Natural killer cell treated with Interleukin-12 subunit alpha and Interleukin-12 subunit beta and Interleukin-15 and Interleukin-18, amount 100 ng/mL, for 72 hours (primary cell): Measurements from ENCODE around the gene CNNM2. TPM values are rescaled to one million over a fixed set of nuclear protein-coding genes. Genes with fewer than 3 reads are reported as not detected.
A peak's percentile ranks its signal among the peaks of the same experiment; 100 is the strongest.
"Not testable (repeated sequence)": the region's sequence is repeated elsewhere in the genome, so short reads cannot be mapped to it uniquely, and the experiment has no call there.

Experiments used
- ATAC-seq, 2 donors: fragments of 150-1000 bp; cut with Tn5 transposase in 1 of 2; sonication (Bioruptor Pico), chemical (Tn5 transposase) in 1 of 2; 2 replicates each; pipeline ENCODE4 v1.10.0; 2021
- DNase-seq: peaks from one replicate; pipeline ENCODE4 v3.0.0; 2022; ENCODE audit warnings: low spot score
- H3K27ac Mint-ChIP-seq, 2 donors: 1 replicate in 1 of 2; 2 replicates in 1 of 2; pipeline ENCODE4 v1.8.0; 2022; ENCODE audit warnings: mixed read lengths in 2 of 2, mild to moderate bottlenecking in 1 of 2, moderate library complexity in 1 of 2
- H3K27me3 Mint-ChIP-seq, 2 donors: 1 replicate in 1 of 2; 2 replicates in 1 of 2; pipeline ENCODE4 v1.8.0; 2022; ENCODE audit warnings: mixed read lengths in 2 of 2
- H3K36me3 Mint-ChIP-seq: one replicate; pipeline ENCODE4 v1.8.0; 2022; ENCODE audit warnings: mixed read lengths
- H3K4me1 Mint-ChIP-seq, 2 donors: 1 replicate in 1 of 2; 2 replicates in 1 of 2; pipeline ENCODE4 v1.8.0; 2022; ENCODE audit warnings: low read depth in 2 of 2, mixed read lengths in 2 of 2, mild to moderate bottlenecking in 1 of 2
- H3K4me3 Mint-ChIP-seq: one replicate; pipeline ENCODE4 v1.8.0; 2022; ENCODE audit warnings: mixed read lengths
- H3K9me3 Mint-ChIP-seq: 2 replicates; pipeline ENCODE4 v1.8.0; 2022; ENCODE audit warnings: mixed read lengths
- total RNA-seq, 2 donors: library from RNA; stranded (reverse); gene quantifications; one replicate each; pipeline ENCODE4 v1.2.3, GENCODE V29; 2022

CNNM2 gene
- total RNA-seq, 2 donors from 2014 or later: 6.2 to 11.2 TPM

DNA sequence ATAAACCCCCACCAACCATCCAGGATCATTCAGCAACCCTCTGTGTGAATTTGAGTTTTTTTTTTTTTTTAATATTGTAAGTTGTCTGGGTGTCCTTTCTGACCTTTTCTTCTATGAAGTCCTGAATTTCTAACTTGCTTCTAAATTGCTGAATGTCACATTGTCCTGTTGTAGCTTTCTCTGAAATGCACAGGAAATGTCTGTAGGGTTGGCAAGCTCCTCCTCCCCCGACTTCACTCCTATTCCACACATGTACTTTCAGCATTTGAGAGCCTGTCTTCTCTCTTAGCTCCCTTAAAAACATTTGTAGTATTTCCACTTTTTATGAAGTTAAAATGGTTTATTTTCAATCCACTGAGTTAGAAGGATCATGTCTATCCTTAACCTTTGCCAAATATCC is 3.3 kb upstream of the CNNM2 start:
- Mint-ChIP-seq H3K4me3 (no peak overlapping the region), H3K27me3 (peaks cover 10 to 14% of the 10 kb centered on the region in 2 donors), H3K27ac (no peak overlapping the region), H3K36me3 (no peaks in the 10 kb centered on the region), H3K4me1 (peaks cover 9% of the 10 kb centered on the region in 2 donors), H3K9me3 (no peaks in the 10 kb centered on the region)
- DNase-seq (no peak), ATAC-seq (no peak)

DNA sequence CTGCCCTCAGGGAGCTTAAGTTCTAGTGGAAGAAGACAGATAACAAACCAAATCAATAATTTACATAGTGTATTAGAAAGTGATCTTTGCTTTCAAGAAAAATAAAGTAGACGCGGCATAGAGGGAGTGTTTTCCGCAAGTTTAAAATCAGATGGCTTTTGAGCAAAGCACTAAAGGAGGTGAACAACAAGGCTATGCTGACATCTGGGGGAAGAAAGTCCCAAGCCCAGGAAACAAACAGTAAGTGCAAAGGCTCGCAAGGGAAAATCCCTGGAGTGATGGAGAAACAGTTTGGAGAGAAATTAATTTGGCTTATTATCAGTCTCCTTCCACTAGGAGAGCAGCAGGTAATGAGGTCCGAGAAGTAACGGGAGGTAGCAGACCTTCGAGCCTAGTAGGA is 1.9 kb upstream of the CNNM2 start:
- peaks cover 22 to 23% of the 10 kb centered on the region in 2 donors for H3K4me1 Mint-ChIP-seq
- H3K9me3 Mint-ChIP-seq: no peaks in the 10 kb centered on the region
- H3K4me3 Mint-ChIP-seq: peak overlapping the region; percentile 72
- no peak for DNase-seq
- peak overlapping the region in 1 of 2 donors; percentile 42 for H3K27ac Mint-ChIP-seq
- ATAC-seq: no peak
- no peaks in the 10 kb centered on the region for H3K36me3 Mint-ChIP-seq
- peaks cover 10 to 14% of the 10 kb centered on the region in 2 donors for H3K27me3 Mint-ChIP-seq

DNA sequence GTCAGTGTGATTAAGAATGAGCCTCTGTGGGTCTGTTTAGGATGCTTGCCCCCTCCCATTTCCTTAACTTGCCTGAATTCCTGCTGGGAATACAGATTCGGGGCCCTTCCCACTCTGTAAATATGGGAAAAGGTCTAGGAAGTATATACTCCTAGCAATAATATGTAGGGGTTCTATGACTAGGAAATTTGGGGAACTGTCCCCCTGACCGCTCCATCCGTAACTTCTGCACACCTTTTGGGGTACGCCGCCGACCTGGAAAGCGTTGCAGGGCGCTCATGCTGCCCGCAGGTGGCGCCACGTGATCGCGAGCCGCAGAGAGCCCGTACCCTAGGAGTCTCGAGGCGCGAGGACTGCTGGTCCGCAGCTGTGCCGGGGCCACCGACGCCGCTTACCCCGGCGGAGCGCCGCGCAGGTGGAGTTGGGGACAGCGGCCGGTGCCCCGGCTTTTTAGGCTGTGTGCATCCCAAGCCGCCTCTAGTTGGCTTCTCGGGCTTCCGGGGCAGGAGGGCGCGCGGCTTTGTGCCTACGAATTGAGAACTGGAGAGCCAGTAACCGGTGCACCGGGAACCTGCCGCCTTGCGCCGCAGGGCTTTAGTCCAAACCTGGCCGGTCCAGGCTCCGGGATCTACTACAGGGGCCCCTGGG is 656 bp upstream of the CNNM2 start:
- peak; percentile 65 to 66 for ATAC-seq
- no peaks in the 10 kb centered on the region for H3K9me3 Mint-ChIP-seq
- peak overlapping the region; percentile 88 to 93 for H3K27ac Mint-ChIP-seq
- H3K27me3 Mint-ChIP-seq: peaks cover 10 to 14% of the 10 kb centered on the region in 2 donors
- no peaks in the 10 kb centered on the region for H3K36me3 Mint-ChIP-seq
- peak overlapping the region; percentile 92 for H3K4me3 Mint-ChIP-seq
- peak; percentile 74 for DNase-seq
- peaks cover 24 to 34% of the 10 kb centered on the region in 2 donors for H3K4me1 Mint-ChIP-seq

DNA sequence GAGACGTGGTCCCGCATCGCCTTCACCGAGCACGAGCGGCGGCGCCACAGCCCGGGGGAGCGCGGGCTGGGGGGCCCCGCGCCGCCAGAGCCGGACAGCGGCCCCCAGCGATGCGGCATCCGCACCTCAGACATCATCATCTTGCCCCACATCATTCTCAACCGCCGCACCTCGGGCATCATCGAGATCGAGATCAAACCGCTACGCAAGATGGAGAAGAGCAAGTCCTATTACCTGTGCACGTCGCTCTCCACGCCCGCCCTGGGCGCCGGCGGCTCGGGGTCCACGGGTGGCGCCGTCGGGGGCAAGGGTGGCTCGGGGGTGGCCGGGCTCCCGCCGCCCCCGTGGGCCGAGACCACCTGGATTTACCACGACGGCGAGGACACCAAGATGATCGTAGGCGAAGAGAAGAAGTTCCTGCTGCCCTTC is 737 bp downstream of the CNNM2 start:
- Mint-ChIP-seq H3K4me3 (peak overlapping the region; percentile 92), H3K27ac (peak overlapping the region; percentile 88 to 93), H3K9me3 (no peaks in the 10 kb centered on the region), H3K4me1 (peaks cover 28 to 45% of the 10 kb centered on the region in 2 donors), H3K36me3 (no peaks in the 10 kb centered on the region), H3K27me3 (peaks cover 10 to 11% of the 10 kb centered on the region in 2 donors)
- ATAC-seq (peak in 1 of 2 donors; percentile 1), DNase-seq (no peak)

DNA sequence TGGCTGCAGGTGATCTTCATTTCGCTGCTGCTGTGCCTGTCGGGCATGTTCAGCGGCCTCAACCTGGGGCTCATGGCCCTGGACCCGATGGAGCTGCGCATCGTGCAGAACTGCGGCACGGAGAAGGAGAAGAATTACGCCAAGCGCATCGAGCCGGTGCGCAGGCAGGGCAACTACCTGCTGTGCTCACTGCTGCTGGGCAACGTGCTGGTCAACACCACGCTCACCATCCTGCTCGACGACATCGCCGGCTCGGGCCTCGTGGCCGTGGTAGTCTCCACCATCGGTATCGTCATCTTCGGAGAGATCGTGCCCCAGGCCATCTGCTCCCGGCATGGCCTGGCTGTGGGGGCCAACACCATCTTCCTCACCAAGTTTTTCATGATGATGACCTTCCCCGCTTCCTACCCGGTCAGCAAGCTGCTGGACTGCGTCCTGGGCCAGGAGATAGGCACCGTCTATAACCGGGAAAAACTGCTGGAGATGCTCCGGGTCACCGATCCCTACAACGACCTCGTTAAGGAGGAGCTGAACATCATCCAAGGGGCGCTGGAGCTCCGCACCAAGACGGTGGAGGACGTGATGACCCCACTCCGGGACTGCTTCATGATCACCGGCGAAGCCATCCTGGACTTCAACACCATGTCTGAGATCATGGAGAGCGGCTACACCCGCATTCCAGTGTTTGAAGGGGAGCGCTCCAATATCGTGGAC is 1.3 kb downstream of the CNNM2 start:
- no peaks in the 10 kb centered on the region for H3K9me3 Mint-ChIP-seq
- DNase-seq: no peak
- peaks cover 7 to 10% of the 10 kb centered on the region in 2 donors for H3K27me3 Mint-ChIP-seq
- H3K36me3 Mint-ChIP-seq: no peaks in the 10 kb centered on the region
- H3K27ac Mint-ChIP-seq: peak overlapping the region in 1 of 2 donors; percentile 27
- peaks cover 28 to 47% of the 10 kb centered on the region in 2 donors for H3K4me1 Mint-ChIP-seq
- ATAC-seq: no peak
- peak overlapping the region; percentile 92 for H3K4me3 Mint-ChIP-seq

DNA sequence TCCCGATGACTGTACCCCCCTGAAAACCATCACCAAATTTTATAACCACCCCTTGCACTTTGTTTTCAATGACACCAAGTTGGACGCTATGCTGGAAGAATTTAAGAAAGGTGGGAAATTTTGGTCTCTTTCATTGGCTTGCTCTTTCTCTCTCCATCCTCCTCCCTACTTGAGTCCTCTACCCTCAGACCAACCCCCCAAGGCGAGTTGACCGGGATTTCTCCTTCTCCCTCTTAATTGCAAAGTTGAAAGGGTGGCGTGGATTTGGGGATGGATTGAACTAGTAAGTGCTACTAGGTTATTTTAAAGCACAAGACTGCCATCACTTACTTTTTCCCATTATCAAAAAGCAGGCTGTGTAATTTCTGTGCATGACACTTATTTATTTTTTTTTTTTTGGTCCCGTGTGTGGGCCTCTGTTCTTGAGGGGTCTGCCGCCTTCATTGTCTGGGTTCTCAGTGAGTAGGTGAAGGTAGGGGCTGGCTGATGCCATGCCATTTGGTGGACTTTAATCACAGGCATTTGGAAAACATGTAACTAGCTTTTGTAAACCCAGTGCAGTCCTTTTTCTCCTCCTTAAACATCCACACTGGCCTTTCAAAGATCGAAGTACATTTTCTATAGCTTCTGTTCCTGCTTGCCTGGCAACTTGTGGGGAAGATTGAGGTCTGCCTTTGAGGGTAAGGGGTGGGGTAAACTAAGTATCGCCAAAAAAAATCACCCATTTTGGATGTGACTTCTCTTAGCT is 2.1 kb downstream of the CNNM2 start:
- H3K4me1 Mint-ChIP-seq: peaks cover 24 to 47% of the 10 kb centered on the region in 2 donors
- peak overlapping the region in 1 of 2 donors; percentile 27 for H3K27ac Mint-ChIP-seq

DNA sequence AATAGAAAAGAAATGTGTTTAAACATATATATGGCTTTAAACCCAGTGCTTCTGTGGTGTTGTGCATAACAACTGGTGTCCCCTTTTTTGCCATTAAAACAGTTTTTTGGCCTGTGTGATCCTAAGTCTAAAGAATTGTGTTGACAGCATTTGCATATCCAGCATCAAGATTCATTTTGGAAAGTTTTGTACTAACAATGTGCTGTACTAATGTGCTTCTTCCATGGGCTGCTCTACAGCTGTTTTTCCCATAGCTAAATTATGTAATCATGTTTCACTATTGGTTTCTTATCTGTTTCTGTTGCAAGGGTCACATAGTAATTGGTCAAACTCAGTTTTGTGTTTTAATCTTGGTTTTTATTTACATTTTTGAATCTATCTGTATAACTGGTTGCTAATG is 5.5 kb downstream of the CNNM2 start:
- Mint-ChIP-seq H3K9me3 (no peaks in the 10 kb centered on the region), H3K4me3 (no peak overlapping the region), H3K36me3 (no peaks in the 10 kb centered on the region), H3K4me1 (peaks cover 26 to 45% of the 10 kb centered on the region in 2 donors), H3K27ac (no peak overlapping the region), H3K27me3 (no peaks in the 10 kb centered on the region)
- ATAC-seq: no peak
- no peak for DNase-seq

More for the DNA sequence above, 2.1 kb downstream of the CNNM2 start:
- no peaks in the 10 kb centered on the region for H3K36me3 Mint-ChIP-seq
- ATAC-seq (no peak), DNase-seq (no peak)
- H3K4me3 Mint-ChIP-seq: peak overlapping the region; percentile 92
- H3K9me3 Mint-ChIP-seq: no peaks in the 10 kb centered on the region
- peaks cover 6 to 7% of the 10 kb centered on the region in 2 donors for H3K27me3 Mint-ChIP-seq

DNA sequence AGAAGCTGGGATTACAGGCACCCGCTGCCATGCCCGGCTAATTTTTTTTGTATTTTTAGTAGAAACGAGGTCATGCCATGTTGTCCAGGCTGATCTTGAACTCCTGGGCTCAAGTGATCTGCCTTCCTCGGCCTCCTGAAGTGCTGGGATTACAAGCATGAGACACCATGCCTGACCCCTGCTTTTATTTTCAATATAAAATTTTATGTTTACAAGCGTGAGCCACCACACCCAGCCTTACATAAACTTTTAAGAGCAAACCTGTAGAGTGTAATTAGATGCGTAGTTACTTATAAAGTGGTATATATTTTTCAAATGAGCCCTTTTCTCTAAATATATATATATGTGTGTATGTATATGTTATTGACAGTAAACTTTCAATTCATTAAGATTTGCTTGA is 8.7 kb downstream of the CNNM2 start:
- DNase-seq (no peak), ATAC-seq (no peak)
- Mint-ChIP-seq H3K27ac (peak overlapping the region in 1 of 2 donors; percentile 11), H3K27me3 (no peaks in the 10 kb centered on the region), H3K4me3 (no peak overlapping the region), H3K4me1 (peaks cover 11 to 22% of the 10 kb centered on the region in 2 donors), H3K9me3 (no peaks in the 10 kb centered on the region), H3K36me3 (no peaks in the 10 kb centered on the region)

DNA sequence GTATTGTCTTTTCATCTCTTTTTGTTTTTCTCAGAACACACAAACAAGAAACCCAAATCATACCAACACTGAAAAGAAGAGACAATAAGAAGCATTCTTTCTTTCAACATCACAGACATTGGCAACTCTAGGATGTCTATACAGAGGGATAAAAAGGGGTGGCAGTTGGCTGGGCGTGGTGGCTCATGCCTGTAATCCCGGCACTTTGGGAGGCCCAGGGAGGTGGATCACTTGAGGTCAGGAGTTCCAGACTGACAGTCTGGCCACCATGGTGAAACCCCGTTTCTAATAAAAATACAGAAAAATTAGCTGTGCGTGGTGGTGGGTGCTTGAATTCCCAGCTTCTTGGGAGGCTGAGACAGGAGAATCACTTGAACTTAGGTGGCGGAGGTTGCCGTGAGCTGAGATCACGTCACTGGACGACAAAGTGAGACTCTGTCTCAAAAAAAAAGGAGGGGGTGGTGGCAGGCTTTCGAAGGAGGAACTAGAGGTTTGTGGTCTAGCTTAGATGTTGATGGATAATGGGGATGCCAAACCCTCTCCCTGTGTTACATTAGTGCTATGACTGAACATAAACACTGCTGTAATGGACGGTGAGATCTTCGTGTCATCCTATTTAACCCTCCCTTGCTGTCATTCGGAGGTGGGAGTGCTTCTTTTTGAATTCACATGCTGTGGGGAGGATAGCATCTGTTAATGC is 9.4 kb downstream of the CNNM2 start:
- Mint-ChIP-seq H3K9me3 (no peaks in the 10 kb centered on the region), H3K4me3 (no peak overlapping the region), H3K4me1 (peaks cover 11 to 18% of the 10 kb centered on the region in 2 donors), H3K27ac (peak overlapping the region in 1 of 2 donors; percentile 11), H3K36me3 (no peaks in the 10 kb centered on the region), H3K27me3 (no peaks in the 10 kb centered on the region)
- peak; percentile 32 to 73 for ATAC-seq
- DNase-seq: no peak

DNA sequence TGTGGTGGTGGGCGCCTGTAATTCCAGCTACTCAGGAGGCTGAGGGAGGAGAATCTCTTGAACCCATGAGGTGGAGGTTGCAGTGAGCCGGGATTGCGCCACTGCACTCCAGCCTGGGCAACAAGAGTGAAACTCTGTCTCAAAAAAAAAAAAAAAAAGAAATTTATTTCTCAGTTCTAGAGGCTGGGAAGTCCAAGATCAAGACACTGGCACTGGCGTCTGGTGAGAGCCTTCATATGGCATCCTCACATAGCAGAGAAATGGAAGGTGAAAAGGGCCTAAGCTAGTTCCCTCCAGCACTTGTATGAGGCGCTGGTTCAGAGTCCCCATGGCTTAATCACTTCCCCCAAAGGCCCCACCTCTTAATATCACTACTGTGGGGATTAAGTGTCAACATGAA is 10.3 kb downstream of the CNNM2 start:
- H3K27me3 Mint-ChIP-seq, H3K36me3 Mint-ChIP-seq, H3K9me3 Mint-ChIP-seq, DNase-seq, H3K27ac Mint-ChIP-seq, ATAC-seq, H3K4me3 Mint-ChIP-seq: not testable (repeated sequence)
- H3K4me1 Mint-ChIP-seq: peaks cover 9 to 11% of the 10 kb centered on the region in 2 donors

DNA sequence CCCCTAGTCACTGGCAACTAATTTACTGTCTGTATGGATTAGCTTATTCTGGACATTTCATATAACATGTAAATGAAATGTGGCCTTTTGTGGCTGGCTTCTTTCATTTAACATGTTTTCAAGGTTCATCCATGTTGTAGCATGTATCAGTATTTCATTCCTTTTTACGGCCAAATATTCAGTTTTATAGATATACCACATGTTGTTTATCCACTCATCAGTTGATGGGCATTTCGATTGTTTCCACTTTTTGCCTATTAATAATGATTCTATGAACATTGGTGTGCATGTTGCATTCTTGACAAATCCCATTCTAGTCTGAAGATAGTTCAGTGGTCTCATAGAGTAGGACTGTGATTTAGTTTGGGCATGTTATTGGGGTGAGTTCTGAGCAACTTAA is 12.6 kb downstream of the CNNM2 start:
- Mint-ChIP-seq H3K4me3 (no peak overlapping the region), H3K27me3 (no peaks in the 10 kb centered on the region), H3K9me3 (no peaks in the 10 kb centered on the region), H3K4me1 (peaks cover 5 to 8% of the 10 kb centered on the region in 2 donors), H3K27ac (no peak overlapping the region), H3K36me3 (no peaks in the 10 kb centered on the region)
- ATAC-seq: no peak
- DNase-seq: no peak

DNA sequence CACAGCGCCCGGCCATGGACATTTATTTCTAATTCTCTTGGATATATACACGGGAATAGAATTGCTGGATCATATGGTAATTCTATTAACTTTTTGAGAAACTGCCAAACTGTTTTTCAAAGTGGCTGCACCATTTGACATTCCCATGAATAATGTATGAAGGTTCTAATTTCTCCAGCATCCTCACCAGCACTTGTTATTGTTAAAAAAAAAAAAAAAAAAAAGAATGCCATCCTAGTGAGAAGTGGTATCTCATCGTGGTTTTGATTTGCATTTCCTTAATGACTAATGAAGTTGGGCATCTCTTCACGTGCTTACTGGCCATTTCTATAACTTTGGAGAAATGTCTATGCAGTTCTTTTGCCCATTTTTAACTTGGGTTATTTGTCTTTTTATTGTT is 13.5 kb downstream of the CNNM2 start:
- no peak overlapping the region for H3K27ac Mint-ChIP-seq
- no peak for ATAC-seq

DNA sequence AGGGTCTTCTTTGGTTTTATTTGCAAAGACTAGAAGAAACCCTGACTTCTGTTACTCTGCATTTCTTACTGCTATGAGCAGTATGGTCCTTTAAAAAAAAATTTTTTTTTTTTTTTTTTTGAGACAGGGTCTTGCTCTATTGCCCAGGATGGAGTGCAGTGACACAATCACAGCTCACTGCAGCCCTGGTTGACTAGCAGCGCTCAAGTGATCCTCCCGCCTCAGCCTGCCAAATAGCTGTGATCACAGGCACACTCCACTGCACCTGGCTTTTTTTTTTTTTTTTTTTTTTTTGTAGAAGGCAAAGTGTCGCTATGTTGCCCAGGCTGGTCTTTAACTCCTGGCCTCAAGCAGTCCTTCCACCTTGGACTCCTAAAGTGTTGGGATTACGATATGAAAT is 17.4 kb downstream of the CNNM2 start:
- H3K36me3 Mint-ChIP-seq: no peaks in the 10 kb centered on the region
- peaks cover 0 to 5% of the 10 kb centered on the region in 2 donors for H3K4me1 Mint-ChIP-seq
- H3K9me3 Mint-ChIP-seq: no peaks in the 10 kb centered on the region
- ATAC-seq (no peak), DNase-seq (no peak)
- no peak overlapping the region for H3K27ac Mint-ChIP-seq
- H3K4me3 Mint-ChIP-seq: no peak overlapping the region
- no peaks in the 10 kb centered on the region for H3K27me3 Mint-ChIP-seq

More for the DNA sequence above, 13.5 kb downstream of the CNNM2 start:
- H3K4me3 Mint-ChIP-seq: no peak overlapping the region
- H3K4me1 Mint-ChIP-seq: peaks cover 5 to 12% of the 10 kb centered on the region in 2 donors
- no peaks in the 10 kb centered on the region for H3K9me3 Mint-ChIP-seq
- DNase-seq: no peak
- no peaks in the 10 kb centered on the region for H3K36me3 Mint-ChIP-seq
- no peaks in the 10 kb centered on the region for H3K27me3 Mint-ChIP-seq
